ENCODE data around the gene MS4A5.
A peak's percentile ranks its signal among the peaks of the same experiment; 100 is the strongest.
"Not testable (repeated sequence)": the region's sequence is repeated elsewhere in the genome, so short reads cannot be mapped to it uniquely, and the experiment has no call there.

Gene MS4A5
- total RNA-seq = 0 to 0.07 (median 0) reads per million in 18 experiments

- DNase-seq = no peak
Measured at GRCh38 chr11:60429272-60429671, at the start of gene MS4A5. Gene MS4A5 (plus strand): TSS chr11:60429572. CDS start chr11:60429675, 103 bp downstream.

DNA sequence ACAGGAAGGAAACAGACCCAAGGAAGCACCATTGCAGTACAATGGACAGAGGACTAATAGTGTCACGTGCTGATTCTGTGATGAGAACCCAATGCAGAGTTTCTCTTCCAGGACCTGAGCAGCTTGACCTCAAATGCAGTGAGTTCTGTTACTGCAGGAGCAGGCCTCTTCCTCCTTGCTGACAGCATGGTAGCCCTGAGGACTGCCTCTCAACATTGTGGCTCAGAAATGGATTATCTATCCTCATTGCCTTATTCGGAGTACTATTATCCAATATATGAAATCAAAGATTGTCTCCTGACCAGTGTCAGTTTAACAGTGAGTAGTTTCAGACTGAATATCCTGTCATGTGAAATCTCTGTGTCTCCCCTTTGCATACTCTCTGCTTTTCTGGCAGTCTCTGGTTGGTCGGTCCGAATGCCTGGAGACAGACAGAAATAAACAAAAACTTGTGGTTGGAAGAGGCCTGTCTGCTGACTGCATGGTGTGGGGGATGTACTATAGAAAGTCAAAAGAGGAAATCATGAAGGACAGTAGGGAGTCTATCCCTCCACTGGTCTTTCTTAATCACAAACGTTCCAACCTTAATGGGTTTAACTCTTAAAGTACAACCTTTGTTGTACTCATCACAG is 40.0 kb upstream of the MS4A5 start:
- DNase-seq = peak; percentile 90 to 92

GRCh38 chr11:60390419-60390818 is 39.0 kb upstream of the MS4A5 start:
- peak; percentile 54 to 62 for DNase-seq

DNA sequence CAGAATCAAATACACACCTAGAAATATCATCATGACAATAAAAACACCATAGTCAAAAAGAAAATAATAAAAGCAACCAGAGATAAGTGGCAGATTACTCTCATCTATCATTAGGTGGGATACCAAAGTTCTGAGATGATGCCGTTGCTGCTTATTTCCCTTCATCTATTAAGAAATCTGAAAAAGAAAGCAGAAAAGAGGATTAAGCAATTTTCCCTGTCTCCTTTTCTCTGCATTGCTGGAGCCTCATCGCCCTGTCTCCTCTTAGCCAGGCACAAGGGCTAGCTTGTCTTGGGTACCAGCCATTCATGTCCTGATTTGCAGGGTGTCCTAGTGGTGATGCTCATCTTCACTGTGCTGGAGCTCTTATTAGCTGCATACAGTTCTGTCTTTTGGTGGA is 37.0 kb upstream of the MS4A5 start:
- DNase-seq = peak in 1 of 2 donors; percentile 22

DNA sequence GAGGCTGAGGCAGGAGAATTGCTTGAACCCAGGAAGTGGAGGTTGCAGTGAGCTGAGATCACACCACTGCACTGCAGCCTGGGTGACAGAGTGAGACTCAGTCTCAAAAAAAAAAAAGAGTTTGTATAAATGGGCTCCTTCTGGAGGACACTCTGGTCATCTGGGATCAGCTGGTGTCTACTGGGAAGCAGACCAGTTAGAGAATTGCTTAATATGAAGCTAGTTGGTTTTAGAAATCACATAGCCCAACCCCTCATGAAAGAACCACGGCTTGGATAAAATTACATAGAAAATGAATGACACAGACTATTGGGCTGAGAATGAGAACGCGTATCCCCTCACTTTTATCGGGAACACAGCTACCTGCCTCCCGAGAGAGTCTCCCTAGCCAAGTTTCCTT is 36.4 kb upstream of the MS4A5 start:
- DNase-seq = peak; percentile 50

- DNase-seq = peak; percentile 65 to 75
Measured at GRCh38 chr11:60394666-60395380, 34.5 kb upstream of the MS4A5 start.

- DNase-seq = peak; percentile 45 to 58
Measured at GRCh38 chr11:60396382-60396781, 33.0 kb upstream of the MS4A5 start, which contains the start of gene MS4A14. Gene MS4A14 (plus strand): TSS chr11:60396459. CDS start chr11:60396579, 120 bp downstream.

GRCh38 chr11:60396799-60397198 is 32.6 kb upstream of the MS4A5 start:
- peak; percentile 70 to 84 for DNase-seq

DNA sequence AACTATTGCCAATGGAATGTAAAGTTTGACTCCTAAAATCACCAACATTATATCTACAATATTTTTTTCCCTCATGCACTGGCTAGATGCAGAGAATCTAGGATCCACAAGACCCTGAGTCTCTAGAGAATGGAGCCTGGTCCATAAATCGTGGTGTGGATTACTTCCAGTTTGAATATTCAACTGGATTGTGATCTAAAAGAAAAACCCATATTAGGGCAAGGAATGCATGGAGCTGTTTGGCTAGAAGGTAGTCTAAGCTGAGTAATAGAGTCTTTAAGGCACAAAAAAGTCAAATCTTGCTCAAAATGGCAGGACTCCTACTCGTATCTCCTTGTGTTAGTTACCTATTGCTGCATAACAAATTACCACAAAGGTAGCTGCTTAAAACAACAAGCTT is 9.4 kb upstream of the MS4A5 start:
- no peak for DNase-seq

DNA sequence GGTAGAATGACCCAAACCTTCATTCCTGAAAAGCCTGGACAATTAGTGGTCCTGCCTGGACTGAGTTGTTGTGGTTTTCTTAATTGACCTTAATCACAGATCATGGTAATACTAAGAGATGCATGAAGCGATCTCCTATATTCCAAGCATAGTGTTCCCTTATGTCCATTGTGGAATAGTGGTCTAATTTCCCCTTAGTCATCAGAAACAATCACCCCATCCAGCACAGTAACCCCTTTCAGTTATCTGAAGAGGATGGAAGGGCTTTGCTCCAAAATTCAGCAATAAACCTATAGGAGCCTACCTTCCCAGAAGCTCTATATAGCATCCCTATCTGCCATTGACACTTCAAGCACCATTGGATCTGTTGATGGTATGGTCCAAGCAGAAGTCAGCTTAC is 6.8 kb upstream of the MS4A5 start:
- DNase-seq = no peak

DNA sequence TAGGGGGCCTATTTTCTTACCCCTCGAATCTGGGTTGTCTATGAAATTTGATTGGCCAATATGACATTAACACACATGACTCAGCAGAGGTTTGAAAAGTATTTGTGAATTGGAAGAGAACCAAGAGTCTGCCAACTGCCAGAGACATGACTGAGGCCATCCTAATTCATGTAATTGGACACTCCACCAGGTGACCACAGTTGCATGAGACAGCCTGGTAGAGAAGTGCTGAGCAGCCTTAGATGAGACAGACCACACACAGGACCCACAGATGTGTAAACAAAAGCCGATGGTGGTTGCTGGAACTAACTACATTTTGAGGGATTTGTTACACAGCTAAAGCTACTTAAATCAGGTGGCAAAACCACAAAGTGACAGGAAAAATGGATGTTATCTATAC is 855 bp upstream of the MS4A5 start:
- DNase-seq = no peak

GRCh38 chr11:60431251-60431650 is 1.9 kb downstream of the MS4A5 start:
- DNase-seq = no peak

DNA sequence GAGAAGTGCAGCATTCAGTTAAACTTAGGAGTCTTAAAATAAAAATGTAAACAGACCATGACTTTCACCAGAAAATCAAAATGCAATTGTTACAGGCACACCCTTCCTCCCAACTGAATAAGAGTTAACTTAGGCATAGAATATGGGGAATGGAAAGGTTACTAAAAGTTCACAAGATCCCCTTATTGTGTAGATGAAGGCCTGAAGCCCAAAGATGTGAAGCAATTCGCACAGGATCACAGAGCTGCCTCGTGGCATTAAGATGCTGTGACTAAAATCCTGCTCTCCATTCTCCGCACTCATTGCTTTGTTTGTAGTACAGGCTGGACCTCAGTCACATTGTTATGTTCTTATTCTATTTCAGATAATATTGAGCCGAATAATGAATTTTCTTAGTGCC is 4.0 kb downstream of the MS4A5 start:
- no peak for DNase-seq

DNA sequence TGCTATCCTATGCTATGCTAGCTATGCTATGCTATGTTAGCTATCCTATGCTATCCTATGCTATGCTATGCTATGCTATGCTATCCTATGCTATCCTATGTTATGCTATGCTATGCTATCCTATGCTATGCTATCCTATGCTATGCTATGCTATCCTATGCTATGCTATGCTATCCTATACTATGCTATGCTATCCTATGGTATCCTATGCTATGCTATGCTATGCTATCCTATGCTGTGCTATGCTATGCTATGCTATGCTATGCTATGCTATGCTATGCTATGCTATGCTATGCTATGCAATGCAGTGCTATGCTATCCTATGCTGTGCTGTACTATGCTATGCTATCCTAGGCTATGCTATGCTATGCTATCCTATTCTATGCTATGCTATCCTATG is 17.7 kb downstream of the MS4A5 start:
- DNase-seq = no peak

DNA sequence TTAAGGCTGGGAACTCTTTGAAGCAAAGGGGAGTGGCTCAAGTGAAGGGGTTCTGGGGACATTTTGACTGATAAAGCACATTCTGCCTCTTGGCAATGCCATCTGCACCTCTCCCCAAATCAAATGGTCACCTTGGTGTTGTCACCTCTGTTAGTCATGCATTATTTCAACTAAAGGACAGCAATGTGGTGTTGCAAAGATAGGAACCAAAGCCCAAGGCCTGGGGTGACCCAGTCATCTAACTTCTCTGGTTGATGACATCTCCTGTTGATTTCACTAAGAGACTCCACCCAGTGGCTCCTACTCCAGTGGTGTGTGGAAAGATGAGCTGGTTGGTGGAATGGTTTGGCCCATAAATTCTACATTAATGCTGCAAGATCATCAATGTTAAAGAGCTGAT is 18.5 kb downstream of the MS4A5 start:
- peak; percentile 45 to 59 for DNase-seq

GRCh38 chr11:60451185-60451584 is 21.8 kb downstream of the MS4A5 start:
- DNase-seq = not testable (repeated sequence)

DNA sequence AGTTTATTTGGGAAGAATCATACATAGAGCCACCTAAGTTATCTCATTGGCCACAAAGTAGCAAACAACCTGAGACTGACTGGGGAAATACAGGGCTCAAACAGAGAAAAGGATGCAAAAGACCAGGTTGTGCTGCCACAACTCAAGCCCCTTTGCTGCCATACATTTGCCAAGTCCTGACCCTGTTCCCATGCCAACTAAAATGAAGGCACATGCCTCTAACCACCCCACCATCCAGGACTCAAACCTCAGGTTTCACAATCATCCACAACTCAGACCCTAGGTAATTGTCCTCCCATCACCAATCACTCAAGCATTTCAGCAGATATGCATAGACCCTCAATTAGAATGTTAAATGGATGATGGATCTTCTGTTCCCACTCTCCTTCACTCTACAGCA is 24.8 kb downstream of the MS4A5 start:
- DNase-seq = no peak

DNA sequence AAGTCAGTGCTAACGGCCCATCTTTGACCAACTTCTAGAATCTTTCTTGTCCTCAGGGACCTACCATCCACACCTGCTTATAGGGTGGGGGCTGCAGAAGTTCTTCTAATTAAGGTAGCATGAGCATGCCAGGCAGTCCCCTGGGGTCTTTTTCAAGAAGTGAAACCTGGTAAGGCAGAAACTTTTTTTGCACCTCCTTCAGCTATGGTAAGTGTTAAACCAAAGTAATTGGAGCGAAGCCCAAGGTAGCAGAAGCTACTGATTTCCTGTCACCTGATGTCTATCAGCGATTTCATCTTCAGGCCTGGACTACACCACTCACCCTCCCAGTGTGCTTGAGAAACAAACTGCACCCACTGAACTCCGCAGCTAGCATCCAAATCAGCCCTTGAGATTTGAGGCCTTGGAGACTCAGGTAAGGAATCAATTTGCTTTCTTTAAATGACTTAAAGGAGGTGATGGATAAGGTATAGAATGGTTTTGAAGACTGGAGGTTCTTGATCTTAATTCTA is 26.2 kb downstream of the MS4A5 start, which contains the start of gene MS4A1:
TSS of gene MS4A1 (plus strand) at position 317 of the 512 bp plus-strand sequence. CDS start 6,528 bp downstream, outside the sequence.
- DNase-seq = no peak

DNA sequence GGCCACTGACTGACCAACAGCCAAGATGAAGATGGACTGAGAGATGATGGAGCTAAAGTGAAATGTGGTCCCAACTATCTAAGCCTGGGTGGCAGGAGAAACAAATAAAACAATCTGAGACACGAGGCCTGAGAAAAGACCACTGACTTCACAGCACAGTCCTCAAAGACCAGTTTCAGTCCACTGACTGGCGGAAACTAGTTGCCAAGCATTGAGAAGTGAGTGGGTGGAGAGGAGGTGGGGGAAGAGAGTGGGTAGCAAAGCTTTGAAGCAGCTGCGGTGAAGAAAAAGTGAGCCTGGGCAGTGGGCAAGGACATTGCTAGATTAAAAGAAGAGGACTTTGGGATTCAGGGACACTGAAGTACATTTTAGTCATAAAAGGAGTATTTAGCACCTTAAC is 28.2 kb downstream of the MS4A5 start:
- no peak for DNase-seq

GRCh38 chr11:60459345-60459744 is 30.0 kb downstream of the MS4A5 start:
- DNase-seq = no peak

DNA sequence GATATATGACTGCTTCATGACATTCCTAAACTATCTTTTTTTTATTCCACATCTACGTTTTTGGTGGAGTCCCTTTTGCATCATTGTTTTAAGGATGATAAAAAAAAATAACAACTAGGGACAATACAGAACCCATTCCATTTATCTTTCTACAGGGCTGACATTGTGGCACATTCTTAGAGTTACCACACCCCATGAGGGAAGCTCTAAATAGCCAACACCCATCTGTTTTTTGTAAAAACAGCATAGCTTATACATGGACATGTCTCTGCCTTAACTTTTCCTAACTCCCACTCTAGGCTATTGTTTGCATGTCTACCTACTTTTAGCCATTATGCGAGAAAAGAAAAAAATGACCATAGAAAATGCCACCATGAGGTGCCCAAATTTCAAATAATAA is 39.5 kb downstream of the MS4A5 start:
- DNase-seq = no peak

DNA sequence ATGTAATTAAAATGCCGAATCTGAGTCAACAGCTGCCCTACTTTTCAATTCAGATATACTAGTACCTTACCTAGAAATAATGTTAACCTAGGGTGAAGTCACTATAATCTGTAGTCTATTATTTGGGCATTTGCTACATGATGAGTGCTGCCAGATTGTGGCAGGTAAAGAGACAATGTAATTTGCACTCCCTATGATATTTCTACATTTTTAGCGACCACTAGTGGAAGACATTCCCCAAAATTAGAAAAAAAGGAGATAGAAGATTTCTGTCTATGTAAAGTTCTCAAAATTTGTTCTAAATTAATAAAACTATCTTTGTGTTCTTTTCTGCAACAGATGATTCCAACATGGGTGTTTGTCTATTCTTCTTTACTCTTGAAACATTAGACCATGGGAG is 40.4 kb downstream of the MS4A5 start:
- no peak for DNase-seq

DNA sequence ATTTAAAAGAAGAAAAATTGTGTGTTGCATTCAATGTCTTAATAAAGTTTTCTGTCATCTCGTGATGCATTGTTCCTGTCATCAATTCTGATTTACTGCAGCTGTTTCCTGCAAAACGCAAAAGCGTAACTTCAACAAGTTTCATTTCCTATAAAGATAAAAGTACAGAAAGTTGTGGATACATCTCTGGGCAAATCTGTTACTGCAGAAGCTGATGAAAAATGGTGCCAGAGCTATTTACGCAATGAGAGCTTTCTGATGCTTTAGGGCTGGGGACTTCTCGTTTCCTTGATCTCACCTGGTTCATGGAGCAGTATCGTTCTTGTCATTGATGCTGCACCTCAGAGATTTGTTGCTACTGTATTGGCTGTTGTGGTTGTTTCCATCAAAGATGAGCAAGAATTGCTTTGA is 47.7 kb downstream of the MS4A5 start:
- DNase-seq = peak in 1 of 2 donors; percentile 50

- DNase-seq = peak; percentile 64 to 68
Measured at GRCh38 chr11:60482361-60482760, 53.0 kb downstream of the MS4A5 start.

Data from inflammatory macrophage (primary cell).